GM12864 (cell line): ENCODE results near the gene PDIA6.

Experiments used
- DNase-seq: peaks from one replicate; pipeline ENCODE4 v3.0.0-alpha.2; 2011; ENCODE audit warnings: low read depth
- H3K4me3 ChIP-seq: 2 replicates; pipeline ENCODE4 v1.5.1; 2011; ENCODE audit warnings: mild to moderate bottlenecking, low read depth, low read length, control low read depth
- TF ChIP-seq, protein P1 (sequence below): IDR thresholded peaks from 2 replicates; pipeline ENCODE4 v1.5.1; 2011; ENCODE audit warnings: low read depth, mild to moderate bottlenecking, moderate library complexity, low read length, control low read depth, inconsistent platforms; ENCODE audit errors: missing control alignments

Gene PDIA6

GRCh38 chr2:10833021-10833420 is 20.4 kb upstream of the PDIA6 start:
- TF ChIP-seq, protein P1, sequence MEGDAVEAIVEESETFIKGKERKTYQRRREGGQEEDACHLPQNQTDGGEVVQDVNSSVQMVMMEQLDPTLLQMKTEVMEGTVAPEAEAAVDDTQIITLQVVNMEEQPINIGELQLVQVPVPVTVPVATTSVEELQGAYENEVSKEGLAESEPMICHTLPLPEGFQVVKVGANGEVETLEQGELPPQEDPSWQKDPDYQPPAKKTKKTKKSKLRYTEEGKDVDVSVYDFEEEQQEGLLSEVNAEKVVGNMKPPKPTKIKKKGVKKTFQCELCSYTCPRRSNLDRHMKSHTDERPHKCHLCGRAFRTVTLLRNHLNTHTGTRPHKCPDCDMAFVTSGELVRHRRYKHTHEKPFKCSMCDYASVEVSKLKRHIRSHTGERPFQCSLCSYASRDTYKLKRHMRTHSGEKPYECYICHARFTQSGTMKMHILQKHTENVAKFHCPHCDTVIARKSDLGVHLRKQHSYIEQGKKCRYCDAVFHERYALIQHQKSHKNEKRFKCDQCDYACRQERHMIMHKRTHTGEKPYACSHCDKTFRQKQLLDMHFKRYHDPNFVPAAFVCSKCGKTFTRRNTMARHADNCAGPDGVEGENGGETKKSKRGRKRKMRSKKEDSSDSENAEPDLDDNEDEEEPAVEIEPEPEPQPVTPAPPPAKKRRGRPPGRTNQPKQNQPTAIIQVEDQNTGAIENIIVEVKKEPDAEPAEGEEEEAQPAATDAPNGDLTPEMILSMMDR: no peak
- DNase-seq: no peak
- H3K4me3 ChIP-seq: no peak overlapping the region

DNA sequence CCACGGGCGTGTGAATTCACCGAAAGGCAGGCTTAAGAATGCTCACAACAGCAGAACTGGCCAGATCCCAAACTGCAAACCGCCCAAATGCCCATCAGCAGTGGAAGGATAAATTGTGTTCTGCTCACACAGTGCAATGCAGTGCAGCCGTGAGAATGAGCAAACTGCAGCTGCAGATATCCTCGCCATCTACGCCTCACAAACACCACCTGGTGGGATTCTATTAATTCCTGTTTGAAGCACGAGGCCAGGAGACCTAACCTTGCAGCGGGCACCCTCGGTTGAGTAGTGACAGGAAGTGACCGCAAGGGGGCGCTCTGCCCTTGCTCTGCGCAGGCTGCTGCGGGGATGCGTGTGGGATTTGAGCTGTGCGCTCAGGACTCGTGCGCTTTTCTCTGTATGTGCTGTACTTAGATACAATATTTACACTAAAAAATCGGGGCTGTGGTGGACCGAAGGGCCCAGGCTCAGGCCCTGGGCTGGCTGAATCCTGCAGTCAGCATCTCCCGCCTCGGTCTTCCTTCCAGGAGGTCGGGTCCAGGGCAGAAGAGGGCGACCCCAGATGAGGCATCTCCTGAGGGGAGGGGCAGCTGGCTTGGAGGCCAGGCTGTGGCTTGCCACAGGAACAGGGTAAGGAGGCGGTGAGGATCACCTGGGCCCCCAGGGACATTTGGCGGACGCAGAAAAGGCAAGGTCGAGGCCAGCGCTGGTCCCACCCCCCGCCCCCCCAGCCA is 19.8 kb upstream of the PDIA6 start:
- no peak overlapping the region for H3K4me3 ChIP-seq
- TF ChIP-seq, protein P1: peak; percentile 98
- no peak for DNase-seq

GRCh38 chr2:10831400-10831985 is 18.9 kb upstream of the PDIA6 start:
- no peak overlapping the region for H3K4me3 ChIP-seq
- TF ChIP-seq, protein P1: no peak
- DNase-seq: no peak

DNA sequence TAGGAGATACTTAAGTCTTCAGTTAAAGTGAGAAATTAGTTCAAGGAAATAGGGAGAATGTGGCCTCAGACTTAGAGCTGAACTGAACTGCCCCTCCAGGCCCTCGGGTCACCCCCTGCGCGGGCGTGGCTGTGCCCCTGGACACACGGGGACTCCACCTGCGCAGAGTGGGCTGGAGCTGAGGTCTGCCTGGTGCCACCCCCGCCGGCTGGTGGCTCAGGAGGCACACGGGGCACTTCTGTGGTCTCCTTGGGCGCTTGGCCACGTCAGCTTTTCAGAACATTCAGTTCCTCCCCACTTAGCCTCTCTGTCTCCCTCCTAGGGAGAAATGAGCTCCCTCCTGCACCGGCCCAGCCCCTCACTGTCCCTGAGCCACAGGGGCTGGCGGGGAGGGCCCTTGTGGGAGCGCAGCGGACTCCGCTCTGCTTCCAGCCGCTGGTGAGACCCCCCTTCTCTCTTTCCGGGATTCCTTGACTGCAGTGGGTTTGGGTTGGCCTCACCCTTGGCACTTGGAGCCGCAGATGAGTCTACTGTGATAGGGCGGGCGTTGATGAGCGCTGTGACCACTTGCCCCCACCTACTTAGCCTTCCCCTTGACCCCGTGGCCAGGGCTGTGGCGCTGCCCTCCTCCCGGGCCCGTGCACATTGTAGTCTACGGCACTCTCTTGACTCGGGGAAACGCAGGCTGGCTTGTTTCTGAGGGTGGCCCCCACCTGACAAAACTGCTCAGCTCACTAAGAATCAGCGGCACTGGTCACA is 18.2 kb upstream of the PDIA6 start:
- no peak overlapping the region for H3K4me3 ChIP-seq
- TF ChIP-seq, protein P1: no peak
- DNase-seq: no peak

GRCh38 chr2:10830203-10830602 is 17.6 kb upstream of the PDIA6 start:
- H3K4me3 ChIP-seq: no peak overlapping the region
- TF ChIP-seq, protein P1: no peak
- DNase-seq: no peak

GRCh38 chr2:10829299-10829698 is 16.7 kb upstream of the PDIA6 start:
- no peak for DNase-seq
- no peak overlapping the region for H3K4me3 ChIP-seq
- TF ChIP-seq, protein P1: no peak

DNA sequence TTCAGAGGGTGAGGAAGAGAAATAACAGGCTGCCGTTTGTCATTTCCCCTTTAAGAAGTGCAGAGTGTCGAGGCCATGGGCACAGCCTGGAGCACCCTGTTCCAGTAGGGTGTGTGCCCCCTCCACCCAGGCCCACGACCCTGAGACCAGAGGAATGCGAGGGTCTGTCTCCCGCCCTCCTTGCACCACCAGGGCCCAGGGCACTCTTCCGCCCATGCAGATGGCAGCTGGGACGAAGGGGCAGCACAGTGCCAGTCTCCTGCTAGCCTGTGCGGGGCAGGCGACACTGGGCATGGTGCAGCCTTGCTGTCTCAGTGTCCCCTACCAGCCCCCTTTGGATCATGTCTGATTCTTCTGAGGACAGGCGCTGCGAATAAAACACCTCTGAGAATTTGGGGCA is 15.8 kb upstream of the PDIA6 start:
- TF ChIP-seq, protein P1: no peak
- no peak for DNase-seq
- no peak overlapping the region for H3K4me3 ChIP-seq
